ENCODE results near the gene TFEB.

TFEB gene

DNA sequence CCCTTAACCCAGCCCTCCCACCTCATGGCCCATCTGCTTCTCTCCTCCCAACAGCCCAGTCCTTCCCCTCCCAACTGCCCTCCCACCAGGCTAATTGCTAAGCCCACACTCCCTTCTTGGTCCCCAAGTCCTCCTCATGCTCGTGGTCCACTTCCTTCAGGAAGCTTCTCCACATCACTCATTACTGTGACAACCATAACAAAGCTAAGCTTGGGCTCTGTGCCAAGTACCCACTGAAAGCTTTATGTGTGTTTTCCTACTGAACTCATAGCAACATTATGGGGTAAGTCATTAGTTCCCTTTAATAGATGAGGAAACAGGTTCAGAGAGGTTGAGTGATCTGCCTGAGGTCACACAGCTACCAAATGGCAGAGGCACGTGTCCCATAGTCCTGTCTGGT, 28.1 kb upstream of the TFEB start:
- DNase-seq: no peak

DNA sequence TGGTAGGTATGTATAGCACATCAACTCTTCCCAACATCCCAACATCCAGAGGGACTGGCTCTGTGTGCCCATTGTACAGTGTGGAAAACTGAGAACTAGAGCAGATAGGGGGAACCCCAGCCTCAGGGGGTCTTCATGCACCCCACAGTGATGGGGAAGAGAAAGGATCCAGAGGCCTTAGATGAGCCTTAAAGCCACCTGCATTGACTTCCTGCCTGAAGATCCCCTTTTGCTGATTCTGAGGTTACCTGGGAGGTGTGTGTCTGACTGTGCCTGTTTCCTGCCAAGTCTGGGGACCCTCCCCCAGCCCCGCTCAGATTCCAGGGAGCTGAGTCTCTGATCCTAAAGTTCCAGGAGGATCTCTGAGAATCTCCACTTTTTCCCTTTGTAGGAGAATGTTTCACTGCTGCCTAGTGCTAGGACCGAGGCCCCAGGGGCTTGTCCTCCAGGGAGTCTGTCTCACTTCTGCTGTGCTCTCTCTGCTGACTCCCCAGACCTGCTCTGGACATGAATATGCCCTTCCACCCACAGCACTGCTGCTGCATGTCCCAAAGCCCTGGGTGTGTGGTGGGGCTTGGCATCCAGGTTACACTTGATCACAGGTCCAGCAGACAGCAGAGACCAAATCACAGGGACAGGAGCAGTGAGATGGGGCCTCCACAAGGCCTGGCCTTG, 24.6 kb upstream of the TFEB start:
- DNase-seq: no peak

DNA sequence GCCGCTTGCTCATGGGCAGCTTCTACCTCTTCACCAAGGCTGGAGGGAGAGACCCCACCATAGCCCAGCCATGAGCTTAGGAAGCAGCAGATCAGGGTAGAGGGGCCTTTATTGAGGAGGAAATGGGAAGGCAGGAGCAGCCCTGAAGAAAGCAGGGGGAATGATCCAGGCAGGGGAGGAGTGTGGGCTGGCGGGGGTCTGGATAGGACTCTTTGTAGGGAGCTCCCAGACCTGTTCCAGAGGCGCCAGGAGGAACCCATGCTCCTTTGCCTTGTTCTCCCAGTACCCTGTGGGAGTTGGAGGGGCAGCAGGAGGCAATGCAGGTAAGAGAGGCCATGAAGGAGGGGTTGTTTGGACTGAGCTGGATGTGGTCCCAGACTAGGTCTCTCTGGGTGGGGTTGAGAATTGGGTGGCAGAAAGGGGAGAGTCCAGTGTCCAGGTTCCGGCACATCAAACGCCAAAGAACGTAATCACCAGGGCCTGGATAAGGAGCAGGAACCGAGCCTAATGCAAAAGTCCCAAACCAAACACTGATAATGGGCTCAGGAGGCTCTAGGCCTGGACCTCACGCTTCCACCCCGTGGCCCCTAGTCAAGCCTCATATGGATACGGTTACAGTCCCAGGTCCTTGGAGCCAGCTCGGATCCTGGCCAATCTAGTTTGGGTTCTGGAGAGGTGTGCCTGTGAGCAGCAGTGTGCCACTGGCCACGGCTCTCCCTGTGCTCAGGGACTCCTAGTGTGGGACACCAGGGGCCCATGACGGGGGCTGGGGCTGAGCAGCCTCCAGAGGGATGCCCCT, 23.9 kb upstream of the TFEB start:
- DNase-seq: no peak

DNA sequence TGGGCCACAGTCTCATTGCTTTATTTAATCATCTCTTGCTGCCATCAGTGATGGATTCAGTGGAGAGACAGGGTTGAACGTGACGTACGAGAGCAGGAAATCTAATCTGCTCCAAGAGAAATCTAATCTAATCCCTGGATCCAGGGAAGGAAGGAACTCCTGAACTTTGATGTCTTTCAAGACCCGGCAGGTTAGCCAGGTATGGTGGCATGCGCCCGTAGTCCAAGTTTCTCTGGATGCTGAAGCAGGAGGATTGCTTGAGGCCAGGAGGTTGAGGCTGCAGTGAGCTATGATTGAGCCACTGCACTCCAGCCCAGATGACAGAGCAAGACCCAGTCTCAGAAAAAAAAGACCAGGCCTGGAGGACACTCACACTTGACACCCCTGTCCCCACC, 23.2 kb upstream of the TFEB start:
- no peak for DNase-seq

DNA sequence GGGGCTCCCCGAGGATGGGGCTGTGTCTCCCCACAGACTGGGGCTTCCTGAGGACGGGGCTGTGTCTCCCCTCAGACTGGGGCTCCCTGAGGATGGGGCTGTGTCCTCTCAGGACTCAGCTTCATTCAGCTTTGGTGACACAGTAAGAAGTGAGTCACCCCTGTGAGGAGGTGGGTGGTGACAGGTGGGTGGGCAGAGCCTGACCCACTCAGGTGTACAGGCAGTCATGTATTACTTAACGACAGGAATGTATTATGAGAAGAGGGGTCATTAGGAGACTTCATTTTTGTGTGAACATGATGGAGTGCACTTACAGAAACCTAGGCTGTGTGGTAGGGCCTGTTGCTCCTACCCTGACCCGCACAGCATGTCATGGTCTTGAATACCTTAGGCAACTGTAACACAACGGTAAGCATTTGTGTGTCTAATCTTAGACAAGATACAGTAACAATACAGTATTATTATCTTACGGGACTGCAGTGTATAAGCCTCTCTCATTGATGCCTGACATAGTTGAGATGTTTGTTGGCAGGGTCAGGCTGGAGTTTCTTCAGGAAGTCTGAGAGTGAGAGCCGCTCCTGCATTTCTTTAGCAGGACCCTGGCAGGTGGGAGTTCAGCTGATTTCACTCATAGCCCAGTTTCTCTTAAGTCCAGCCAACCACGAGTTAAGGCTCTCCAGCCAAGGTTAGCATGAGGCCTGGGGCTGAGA, 22.7 kb upstream of the TFEB start:
- DNase-seq: no peak

DNA sequence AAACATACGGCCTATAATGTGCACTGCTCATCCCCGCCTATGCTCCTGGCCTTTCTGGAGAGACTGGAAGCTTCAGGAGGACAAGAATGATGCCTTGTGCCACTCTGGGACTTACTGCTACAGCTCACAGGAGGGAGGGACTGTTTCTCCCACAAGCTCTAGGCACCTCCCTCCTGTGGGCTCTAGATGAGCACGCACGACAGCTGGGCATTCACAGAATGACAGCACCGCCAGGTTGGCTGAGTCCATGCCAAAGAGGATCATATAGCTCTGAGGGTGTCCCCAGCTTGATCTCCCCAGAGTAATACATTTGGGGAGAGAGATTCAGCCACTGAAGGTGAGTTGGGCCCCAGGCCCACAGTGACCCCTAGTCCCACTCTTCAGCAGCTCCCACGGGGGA, 21.9 kb upstream of the TFEB start:
- no peak for DNase-seq

DNA sequence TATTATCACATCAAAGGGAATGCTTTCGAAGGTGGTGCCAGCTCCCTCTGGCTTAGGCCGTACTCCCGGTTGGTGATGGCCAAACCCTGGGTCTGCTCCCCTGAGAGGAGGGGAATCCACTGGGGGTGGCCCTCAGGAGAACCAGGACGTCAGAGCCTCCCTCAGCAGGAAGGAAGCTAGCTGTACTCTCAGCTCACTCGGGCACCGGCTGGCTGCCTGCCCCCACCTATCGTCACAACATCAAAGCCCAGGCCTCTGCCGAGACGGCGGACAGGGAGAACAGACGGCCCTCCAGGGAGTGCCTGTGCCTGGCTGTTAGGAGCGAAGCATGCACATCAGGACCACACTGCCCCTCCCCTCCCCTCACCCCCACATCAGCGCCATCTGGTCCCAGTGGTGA, 20.9 kb upstream of the TFEB start:
- DNase-seq: no peak

DNA sequence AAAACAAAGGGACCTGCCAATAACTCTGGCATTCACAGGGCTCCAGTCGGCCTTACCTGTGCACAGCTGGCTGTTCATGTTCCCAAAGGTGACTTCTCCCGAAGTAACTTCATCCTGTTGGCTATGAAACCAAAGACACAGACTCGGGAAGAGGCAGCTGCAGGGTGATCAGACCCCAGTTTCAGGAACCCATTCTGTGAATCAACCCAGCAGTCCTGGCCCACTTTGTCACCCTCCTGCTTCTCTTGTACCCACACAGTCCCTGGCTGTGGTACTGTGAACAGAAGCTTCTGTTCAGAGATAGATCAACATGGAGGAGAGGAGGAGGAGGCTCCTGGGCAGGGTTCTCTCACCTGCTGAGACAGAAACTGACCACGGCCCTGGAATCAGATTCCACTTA, 20.5 kb upstream of the TFEB start:
- no peak for DNase-seq

DNA sequence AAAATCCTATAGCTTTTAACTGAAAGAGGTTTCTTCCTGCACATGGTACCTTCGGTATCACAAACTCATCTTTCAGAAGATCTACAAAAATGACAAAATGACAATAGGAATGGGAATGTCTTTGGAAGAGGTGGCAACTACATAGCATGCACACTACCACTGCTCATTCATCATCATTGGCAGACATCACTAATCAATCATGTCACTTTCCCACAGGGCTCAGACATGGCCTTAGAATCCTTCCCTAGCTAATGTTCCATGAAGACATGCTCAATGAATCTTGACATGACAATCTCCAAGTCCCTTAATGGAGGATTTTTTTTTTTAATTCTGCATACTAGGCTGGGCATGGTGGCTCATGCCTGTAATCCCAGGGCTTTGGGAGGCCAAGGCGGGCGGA, 15.0 kb upstream of the TFEB start:
- no peak for DNase-seq

DNA sequence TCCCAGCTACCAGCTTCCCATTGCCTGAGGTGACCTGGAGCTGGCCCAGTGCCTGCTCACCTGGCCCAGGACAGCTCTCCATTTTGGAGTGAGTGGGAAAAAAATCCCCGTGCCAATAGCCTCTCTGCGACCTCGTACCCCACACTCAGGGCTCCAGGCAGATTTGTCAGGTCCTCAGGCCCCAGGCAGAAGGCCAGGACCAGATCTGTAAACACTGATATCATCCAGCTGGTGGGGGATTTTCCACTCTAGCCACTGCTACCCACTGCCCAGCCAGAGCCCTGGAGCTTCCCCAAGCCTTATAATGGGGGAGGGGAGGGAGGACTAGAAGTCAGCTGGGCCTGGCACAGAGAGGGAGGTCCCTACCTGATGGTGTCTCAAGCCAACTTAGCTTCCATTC, 13.1 kb upstream of the TFEB start:
- DNase-seq: no peak

DNA sequence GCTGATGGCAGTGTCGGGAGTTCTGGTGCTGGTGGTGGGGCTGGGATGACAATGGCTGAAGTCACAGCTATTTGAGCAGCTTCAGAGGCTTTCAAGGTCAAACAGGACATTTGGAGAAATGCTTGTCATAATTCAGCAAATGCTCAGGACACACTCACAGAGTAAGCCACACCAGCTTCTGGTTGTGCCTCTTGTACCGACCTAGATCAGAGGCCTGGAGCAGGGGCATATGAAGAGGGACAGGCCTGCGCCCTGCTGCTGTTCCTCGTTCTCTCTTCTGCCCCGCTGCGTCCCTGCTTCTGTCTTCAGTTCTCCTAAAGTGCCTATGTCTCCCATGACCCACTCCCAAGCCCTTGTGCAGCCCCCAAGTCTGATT, 12.7 kb upstream of the TFEB start:
- no peak for DNase-seq

DNA sequence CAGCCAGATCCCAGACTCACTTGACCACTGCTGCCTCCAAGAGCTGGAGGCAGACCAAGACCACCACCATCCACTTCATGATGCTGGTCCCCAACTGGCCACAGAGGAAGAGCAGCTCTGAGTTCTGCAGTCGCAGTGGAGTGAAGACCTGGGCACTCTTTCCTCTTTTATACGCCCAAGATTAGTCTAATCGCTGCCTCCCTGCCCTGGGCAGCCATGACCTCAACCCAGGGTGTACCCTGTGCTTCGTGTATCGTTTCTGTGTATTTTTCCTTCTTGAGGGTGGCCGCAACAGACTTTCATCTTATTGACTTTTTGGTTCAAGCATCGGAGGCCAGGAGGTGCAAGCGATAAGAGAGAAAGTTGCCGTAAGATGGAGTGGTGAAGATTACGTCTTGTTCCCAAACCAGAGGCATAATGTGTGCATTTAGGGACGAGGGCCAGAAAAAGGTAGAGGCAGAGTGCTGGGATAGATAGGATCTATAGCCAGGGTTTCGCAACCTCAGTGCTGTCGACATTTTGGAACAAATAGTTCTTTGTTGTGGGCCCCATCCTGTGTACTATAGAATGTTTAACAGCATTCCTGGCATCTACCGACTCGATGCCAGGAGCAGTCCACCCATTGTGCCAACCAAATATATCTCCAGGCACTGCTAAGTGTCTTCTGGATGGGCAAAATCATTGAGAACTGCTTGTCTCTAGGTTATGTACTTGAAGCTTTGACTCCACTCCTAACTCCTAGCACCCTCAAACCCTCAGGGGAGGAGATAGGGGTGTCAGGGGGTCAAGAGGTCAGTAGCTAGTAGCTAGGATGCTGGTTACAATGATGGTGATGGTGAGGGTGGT, 12.1 kb upstream of the TFEB start, which contains the start of gene PGC:
Gene PGC (minus strand): TSS at position 142 of the 846 bp plus-strand sequence. CDS start 63 bp downstream, at position 79.
- DNase-seq: no peak

DNA sequence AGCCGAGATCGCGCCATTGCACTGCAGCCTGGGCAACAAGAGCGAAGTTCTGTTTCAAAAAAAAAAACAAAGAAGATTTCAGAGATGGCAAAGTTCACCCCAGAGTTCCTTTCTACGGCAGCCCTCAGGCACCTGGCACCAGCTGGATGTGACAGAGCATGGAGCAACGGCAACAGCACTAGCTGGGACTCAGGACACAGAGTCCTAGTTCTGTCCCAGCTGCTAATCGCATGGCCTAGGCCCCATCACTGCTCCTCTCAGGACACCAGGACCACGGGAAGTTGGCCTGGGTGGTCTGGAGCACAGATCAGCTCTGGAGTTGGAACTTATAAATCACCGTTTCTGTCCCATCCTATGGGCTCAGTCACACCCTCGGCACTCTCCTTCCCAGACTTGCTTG, 10.7 kb upstream of the TFEB start:
- DNase-seq: no peak

DNA sequence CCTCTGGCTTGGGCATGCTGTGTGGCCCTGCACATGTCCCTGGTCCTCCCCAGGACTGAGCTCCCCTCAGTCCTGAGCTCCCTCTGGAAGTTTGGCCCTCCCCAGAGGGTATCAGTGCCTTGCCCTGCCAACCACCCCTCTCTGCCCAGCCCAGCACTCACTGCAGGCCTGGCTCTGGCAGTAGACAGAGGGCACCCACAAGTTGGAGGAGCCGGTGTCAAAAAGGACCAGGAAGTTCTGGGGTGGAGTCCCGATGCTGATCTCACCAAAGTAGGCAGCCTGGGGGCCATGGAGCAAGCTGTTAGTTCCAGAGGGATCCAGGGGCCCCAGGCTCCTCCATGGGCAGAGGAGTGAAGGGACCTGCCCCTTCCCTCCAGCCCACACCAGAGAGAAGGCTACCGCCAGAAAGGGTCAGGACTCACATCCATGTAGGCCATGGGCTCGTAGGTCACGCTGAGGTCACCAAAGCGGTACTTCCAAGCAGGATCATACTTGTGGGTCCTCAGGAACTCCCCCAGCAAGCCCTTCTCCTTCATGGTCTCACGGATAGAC, 8.9 kb upstream of the TFEB start:
- DNase-seq: no peak

DNA sequence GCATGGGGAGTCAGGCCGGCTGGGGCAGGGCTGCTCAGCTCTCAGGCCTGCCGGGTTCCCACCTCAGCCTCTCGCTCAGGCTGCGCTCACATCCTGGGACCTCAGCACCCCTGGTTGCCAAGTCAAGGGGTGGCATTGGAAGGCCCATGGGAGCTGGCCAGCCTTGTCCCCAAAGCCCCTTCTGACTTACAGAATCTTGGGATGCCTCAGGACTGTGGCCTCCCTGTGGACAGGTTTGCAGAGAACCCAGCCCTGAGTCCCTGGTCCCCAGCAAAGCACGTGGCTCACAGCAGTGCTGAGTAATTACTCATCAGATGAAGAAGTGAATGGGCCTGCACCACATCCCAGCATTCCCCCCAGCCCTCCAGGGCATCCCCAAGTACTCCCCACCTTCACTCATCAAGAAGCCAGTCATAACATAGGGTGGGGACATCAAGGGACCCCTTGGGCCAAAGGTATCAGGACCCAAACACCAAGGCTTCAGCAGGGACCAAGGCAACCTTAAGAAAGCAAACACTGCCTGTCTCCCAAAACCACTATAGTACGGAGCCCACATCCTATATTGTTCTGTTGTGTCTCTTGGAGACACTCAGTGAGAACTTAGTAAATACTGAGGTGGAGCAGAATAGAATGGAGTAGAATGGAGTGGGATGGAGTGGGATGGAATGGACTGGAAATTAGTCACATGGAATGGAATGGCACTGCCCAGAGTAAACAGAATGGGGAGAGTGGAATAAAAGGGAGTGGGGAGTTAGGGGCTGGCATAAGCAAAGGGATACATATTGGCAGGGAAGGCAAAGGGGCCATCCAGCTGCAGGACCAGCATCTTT, 8.2 kb upstream of the TFEB start:
- DNase-seq: no peak

DNA sequence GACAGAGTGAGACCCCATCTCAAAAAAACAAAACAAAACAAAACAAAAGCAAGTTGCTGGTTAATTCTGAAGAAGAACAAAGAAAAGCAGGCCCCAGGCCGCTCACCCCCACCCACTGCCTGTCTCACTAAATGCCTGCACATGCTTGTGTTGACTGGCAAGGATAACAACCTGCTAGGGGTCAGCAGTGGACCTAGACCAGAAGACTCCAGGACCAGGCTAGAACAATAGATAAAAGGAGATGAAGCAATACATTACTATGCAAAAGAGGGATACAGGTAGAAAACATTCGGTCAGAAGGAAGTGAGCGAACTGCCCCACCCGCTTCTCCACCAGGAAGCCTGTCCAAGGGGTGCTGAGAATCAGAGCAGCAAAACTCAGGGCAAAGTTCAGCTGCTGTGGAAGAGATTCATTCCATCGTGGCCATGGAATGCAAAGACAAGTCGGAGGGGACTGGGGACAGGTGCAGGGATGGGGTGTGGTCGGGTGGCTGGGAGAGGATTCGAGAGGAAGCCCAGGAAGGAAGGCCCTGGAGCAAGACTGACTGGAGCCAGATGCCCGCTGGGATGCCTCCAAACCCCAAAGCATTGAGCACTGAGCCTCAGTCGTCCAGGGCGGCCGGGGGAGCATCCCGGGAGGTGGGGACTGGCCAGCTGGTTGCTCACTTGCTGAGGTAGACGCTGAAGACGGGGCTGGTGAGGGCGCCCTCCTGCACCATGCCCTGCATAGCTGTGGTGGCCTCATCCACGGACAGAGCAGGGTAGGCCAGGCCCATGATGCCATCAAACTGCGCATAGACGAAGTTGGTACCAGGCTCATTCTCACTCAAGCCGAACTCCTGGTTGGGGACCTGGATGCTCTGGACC, 6.5 kb upstream of the TFEB start:
- no peak for DNase-seq

DNA sequence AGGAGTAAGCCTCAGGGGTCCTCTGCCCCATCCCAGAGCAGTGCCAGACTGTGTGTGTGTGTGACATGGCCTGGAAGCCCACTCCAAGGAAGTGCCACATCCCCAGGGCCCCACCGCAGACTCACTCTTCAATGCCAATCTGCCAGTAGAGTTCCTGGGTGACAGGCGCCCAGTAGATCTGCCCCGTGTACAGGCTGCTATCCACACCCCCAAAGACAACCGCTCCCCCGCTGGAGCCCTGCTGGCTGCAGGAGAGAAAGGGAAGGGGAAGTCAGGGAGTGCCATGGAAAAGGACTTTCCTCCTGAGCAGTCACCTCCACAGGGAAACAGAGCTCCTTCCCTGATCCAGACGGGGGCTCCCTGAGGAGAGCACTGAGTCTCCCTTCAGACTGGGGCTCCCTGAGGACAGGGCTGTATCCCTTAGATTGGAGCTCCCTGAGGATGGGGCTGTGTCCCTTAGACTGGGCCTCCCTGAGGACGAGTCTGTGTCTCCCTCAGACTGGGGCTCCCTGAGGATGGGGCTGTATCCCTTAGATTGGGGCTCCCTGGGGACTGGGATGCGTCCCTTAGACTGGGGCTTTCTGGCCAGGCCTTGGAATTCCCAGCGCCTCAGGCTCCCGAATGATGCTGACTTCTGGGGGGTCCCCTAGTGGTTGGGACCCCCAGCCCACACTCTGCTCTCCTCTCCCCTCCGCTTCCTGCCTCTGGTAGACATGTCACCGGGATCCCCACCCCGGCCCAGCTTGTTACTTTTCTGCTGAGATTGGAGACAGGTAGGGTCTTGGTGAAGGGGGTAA, 5.2 kb upstream of the TFEB start:
- no peak for DNase-seq

DNA sequence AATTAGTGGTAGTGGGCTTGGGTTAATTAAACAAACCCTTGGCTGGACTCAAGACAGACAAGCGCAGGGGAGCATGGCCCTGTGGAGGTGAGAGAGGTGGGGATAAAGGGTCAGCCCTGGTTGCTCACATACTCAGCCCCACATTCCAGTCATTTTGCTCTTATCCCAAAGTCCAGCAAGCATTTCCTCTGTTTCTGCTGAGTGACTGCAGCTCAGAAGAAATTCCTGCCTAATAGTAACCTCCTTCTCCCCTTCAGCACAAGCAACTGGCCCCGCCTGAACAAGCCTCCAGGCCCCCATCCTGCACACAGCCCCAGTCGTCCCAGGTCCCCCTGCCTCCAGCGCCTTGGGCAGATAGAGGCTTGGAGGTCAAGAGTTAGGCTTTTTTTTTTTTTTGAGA, 3.6 kb upstream of the TFEB start:
- DNase-seq: no peak

DNA sequence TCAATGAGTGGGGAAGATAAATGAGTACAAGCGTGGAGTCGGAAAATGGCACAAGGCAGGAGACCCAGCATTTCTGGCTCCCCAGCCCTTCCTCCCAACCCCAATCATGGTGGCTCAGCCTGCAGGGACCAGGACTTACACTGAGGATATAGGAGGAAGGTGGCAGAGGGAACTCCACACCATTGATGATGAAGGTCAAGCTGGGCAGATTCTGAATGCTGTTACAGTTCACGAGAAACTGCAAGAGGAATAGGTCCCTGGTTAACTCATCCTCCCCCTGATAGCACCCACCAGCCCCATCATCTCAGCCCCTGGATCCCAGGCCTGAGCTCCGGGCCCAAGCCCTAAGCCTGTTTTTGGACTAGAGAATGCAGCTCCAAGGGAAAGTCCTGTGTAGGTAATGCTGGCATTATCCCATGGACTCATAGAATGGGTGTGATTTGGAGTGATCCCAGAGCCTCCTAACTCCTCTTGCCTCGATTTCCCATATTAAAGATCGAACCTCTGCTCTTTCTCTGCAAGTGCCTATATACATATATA, 2.3 kb upstream of the TFEB start:
- no peak for DNase-seq

All from CD4-positive, alpha-beta T cell treated with Interleukin-6 for 4 hours (primary cell).